NB4 (cell line): ENCODE results near the gene ADAP1.

Experiments
- CTCF ChIP-seq: IDR thresholded peaks from one replicate; pipeline ENCODE4 v1.5.1; 2012; ENCODE audit warnings: low read depth, low read length
- MYC ChIP-seq: IDR thresholded peaks from 2 replicates; pipeline ENCODE4 v1.6.1; 2011; ENCODE audit warnings: low read depth, low read length
- POLR2A ChIP-seq: IDR thresholded peaks from 2 replicates; pipeline ENCODE4 v1.6.1; 2011; ENCODE audit warnings: mild to moderate bottlenecking; ENCODE audit not compliant: insufficient read length; ENCODE audit errors: extremely low read depth

DNA sequence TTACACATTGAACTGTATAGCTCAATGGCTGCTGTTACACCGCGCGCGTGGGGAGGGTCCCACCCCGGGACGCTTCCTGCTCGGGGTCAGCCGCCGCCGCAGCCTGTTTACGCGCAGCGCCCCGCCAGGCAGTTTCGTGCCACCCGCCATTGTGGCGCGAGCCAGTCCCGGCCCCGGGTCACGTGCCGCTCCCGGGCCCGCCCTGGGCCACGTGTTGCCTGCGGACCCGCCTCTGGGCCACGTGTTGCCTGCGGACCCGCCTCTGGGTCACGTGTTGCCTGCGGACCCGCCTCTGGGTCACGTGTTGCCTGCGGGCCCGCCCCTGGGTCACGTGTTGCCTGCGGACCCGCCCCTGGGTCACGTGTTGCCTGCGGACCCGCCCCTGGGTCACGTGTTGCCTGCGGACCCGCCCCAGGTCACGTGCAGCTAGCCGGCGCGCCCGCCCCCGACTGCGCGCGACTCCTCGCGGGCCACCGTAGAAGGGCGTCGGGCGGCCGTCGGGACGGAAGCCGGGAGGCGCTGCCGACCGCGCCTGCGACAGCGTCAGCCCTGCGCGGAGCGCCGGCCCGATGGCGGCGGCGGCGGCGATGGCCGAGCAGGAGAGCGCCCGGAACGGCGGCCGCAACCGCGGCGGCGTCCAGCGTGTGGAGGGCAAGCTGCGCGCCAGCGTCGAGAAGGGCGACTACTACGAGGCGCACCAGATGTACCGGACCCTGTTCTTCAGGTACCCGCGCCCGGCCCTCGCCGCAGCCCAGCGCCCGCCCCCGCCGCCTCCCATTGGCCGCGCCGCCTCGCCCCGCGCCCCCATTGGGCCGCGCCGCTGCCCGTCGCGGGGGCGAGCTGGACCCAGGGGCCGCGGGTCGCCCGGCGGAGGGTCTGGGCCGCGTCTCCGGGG, 78.2 kb downstream of the ADAP1 start, which contains the start of gene GET4:
- TF ChIP-seq CTCF (no peak), MYC (peak; percentile 94), POLR2A (peak; percentile 20)
